ENCODE results near the gene CNFN. TPM values are rescaled to one million over a fixed set of nuclear protein-coding genes. Genes with fewer than 3 reads are reported as not detected.
A peak's percentile ranks its signal among the peaks of the same experiment; 100 is the strongest.

CNFN gene
- total and polyA plus RNA-seq, 10 of the 15 experiments (the other 5 are each of a cell fraction or from before 2014, with no cell fraction given) = 0.60 TPM; not detected in 9

- TF ChIP-seq IRF5 (IDR thresholded peaks at IDR 0.05; ENCODE audit: borderline replicate concordance) (no peak), USF1 (IDR thresholded peaks at IDR 0.05; ENCODE audit: borderline replicate concordance, extremely low read length, insufficient read depth, low read depth, low read length) (no peak), SPI1 (IDR thresholded peaks at IDR 0.05; ENCODE audit: borderline replicate concordance, insufficient read depth, low read depth, low read length) (no peak), ZZZ3 (IDR thresholded peaks at IDR 0.05; ENCODE audit: control insufficient read depth, insufficient read length, low read depth) (no peak), MEF2A (IDR thresholded peaks at IDR 0.05; ENCODE audit: insufficient read depth, low read depth, low read length) (no peak), EGR1 (IDR thresholded peaks at IDR 0.05; ENCODE audit: borderline replicate concordance in 1 of 2, low read depth in 2 of 2, low read length in 2 of 2) (no peak), TAF1 (IDR thresholded peaks at IDR 0.05; ENCODE audit: borderline replicate concordance, low read depth, low read length) (no peak), HDAC6 (IDR thresholded peaks at IDR 0.05; ENCODE audit: unreplicated experiment) (no peak), PKNOX1 (IDR thresholded peaks at IDR 0.05) (no peak), WRNIP1 (IDR thresholded peaks at IDR 0.05; ENCODE audit: borderline replicate concordance, low read depth, low read length) (no peak), RAD51 (IDR thresholded peaks at IDR 0.05) (no peak), CUX1 (IDR thresholded peaks at IDR 0.05; ENCODE audit: insufficient replicate concordance, low read depth, low read length) (no peak), POLR2AphosphoS5 (IDR thresholded peaks at IDR 0.05; ENCODE audit: low read length) (no peak), ZNF217 (IDR thresholded peaks at IDR 0.05) (no peak), CTCF (IDR thresholded peaks at IDR 0.05 in 2 of 3, conservative IDR thresholded peaks at IDR 0.05 in 1 of 3; ENCODE audit: control insufficient read depth in 2 of 3, extremely low read depth in 1 of 3, insufficient read depth in 1 of 3, low read depth in 3 of 3, low read length in 3 of 3) (peak; percentile 73 to 76 (median 74))
These were observed 11.5 kb upstream of the CNFN start (continued) for GRCh38 chr19:42401365-42402303.

Data from GM12878 (cell line).